Psoas muscle (tissue), 8 donors: ENCODE measurements around the gene BAIAP2. TPM values are rescaled to one million over a fixed set of nuclear protein-coding genes. Genes with fewer than 3 reads are reported as not detected.

Experiments
- ATAC-seq, 4 donors: fragments of 200-7000 bp; cut with Tn5 transposase; one replicate each; pipeline ENCODE4 v1.9.1; 2020; ENCODE audit warnings: moderate library complexity in 3 of 4, mild to moderate bottlenecking in 2 of 4
- DNase-seq, 2 donors: peaks; one replicate each; pipeline ENCODE4 v3.0.0-alpha.2; 2020
- H3K27ac ChIP-seq: fragments of 200-600 bp; one replicate; pipeline ENCODE4 v1.8.0; 2022
- H3K27me3 ChIP-seq, 3 donors: fragments of 200-600 bp in 1 of 3; one replicate each; pipeline versions ENCODE4 v1.6.1 to v1.8.0; 2013 to 2022; ENCODE audit warnings: low read length in 2 of 3, mild to moderate bottlenecking in 2 of 3, moderate library complexity in 1 of 3; ENCODE audit not compliant: insufficient read depth in 3 of 3
- H3K36me3 ChIP-seq, 2 donors: fragments of 200-600 bp in 1 of 2; one replicate each; pipeline versions ENCODE4 v1.6.1 to v1.8.0; 2013 to 2022; ENCODE audit warnings: low read depth in 1 of 2, mild to moderate bottlenecking in 1 of 2, moderate library complexity in 1 of 2; ENCODE audit not compliant: insufficient read depth in 1 of 2
- H3K4me1 ChIP-seq: fragments of 200-600 bp; one replicate; pipeline ENCODE4 v1.8.0; 2022
- H3K4me3 ChIP-seq: fragments of 200-600 bp; one replicate; pipeline ENCODE4 v1.8.0; 2022; ENCODE audit warnings: mild to moderate bottlenecking
- H3K9me3 ChIP-seq: fragments of 200-600 bp; one replicate; pipeline ENCODE4 v1.8.0; 2022
- CTCF ChIP-seq: fragments of 200-600 bp; IDR thresholded peaks from one replicate; pipeline ENCODE4 v1.8.0; 2022; ENCODE audit warnings: antibody characterized with exemption
- WGBS, 3 donors: extraction: QIAGEN DNeasy Blood & Tissue Kit; methylation state at CpG; one replicate each; pipeline versions ENCODE4 v1.1.6 to v1.1.7; 2013; 5-methylcytosine and 5-hydroxymethylcytosine counted together
- intact Hi-C, 2 donors: fragments of 100-400 bp; cut with DNase I; formaldehyde crosslinking; loops; one replicate each; pipeline versions ENCODE4 v1.11.0 to v1.14.2; 2022
- polyA plus RNA-seq, 3 donors: library from polyadenylated mRNA; stranded (reverse); fragments of 200-250 nt; gene quantifications; one replicate each; pipeline ENCODE4 v1.2.3, GENCODE V29; 2013
- total RNA-seq, 4 donors: library from RNA; stranded (reverse); fragmentation: NEBNext Ultra II Directional in 2 of 4; extraction: Animal tissue kit (Norgen Biotek cat#: 25700) in 2 of 4; gene quantifications; one replicate each; pipeline versions ENCODE4 v1.2.1 to v1.2.4, GENCODE V29; 2021 to 2023
- donor health status: healthy with polysubstance abuse.
- donor health status: DM: no; HTN: no; CAD: no; lungs with moderate emphysema.
- donor health status: Bipolar disorder and iron deficiency.
- donor health status: healthy.
- donor health status: DM: yes; HTN: yes; CAD: no.
- donor health status: DM: no; HTN: no; CAD: no.
- donor health status: DM: no; HTN: no; CAD: no.
- donor health status: DM: yes; HTN: yes; CAD: no.

The BAIAP2 gene
- total and polyA plus RNA-seq, 7 donors = 3.9 to 28.9 (median 8.6) TPM

DNA sequence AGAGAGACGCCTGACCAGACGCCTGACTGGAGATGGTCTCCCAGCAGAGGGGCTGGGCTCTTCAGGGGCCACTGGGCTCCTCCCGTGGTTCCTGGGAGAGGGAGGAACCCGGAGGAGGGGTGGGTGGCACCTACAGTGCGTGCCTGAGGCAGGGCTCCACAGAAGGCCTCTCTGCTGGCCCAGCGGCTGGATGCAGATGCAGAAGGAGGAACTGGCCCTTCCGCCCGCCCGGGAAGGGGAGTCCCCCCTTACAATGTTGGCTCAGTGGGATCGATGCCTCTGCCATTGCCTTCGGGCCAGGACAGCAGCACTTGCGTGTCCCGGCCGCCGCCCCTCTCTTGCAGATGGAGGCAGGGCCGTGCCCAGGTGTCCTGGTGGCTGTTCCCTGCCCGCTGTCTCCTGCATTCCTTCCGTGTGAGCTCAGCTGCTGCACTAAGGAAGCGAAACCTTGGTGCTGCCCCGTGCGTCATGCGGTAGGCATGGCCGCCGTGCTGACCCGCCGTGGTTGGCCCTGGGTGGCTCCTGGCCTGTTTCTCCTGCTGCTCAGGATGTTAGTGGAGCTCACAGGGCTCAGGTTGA lies 15.1 kb downstream of the BAIAP2 start:
- DNase-seq (peak; percentile 48 to 74), ATAC-seq (peak; percentile 73 to 80 (median 76))
- no peaks in the 10 kb centered on the region for H3K36me3 ChIP-seq
- H3K9me3 ChIP-seq = no peaks in the 10 kb centered on the region
- H3K27ac ChIP-seq = peak overlapping the region; percentile 25
- 68 to 77% (median 71%) methylated on average over 20 to 26 of the region's 26 CpGs for WGBS, 3 donors
- TF ChIP-seq CTCF = no peak
- no peaks in the 10 kb centered on the region for H3K27me3 ChIP-seq
- peaks cover 10% of the 10 kb centered on the region for H3K4me1 ChIP-seq
- intact Hi-C loops = no loop called here
- H3K4me3 ChIP-seq = peak overlapping the region; percentile 1

- intact Hi-C loops = no loop called here
- peaks cover 1% of the 10 kb centered on the region for H3K4me1 ChIP-seq
Measured at GRCh38 chr17:81050645-81051625, 16.0 kb downstream of the BAIAP2 start.

DNA sequence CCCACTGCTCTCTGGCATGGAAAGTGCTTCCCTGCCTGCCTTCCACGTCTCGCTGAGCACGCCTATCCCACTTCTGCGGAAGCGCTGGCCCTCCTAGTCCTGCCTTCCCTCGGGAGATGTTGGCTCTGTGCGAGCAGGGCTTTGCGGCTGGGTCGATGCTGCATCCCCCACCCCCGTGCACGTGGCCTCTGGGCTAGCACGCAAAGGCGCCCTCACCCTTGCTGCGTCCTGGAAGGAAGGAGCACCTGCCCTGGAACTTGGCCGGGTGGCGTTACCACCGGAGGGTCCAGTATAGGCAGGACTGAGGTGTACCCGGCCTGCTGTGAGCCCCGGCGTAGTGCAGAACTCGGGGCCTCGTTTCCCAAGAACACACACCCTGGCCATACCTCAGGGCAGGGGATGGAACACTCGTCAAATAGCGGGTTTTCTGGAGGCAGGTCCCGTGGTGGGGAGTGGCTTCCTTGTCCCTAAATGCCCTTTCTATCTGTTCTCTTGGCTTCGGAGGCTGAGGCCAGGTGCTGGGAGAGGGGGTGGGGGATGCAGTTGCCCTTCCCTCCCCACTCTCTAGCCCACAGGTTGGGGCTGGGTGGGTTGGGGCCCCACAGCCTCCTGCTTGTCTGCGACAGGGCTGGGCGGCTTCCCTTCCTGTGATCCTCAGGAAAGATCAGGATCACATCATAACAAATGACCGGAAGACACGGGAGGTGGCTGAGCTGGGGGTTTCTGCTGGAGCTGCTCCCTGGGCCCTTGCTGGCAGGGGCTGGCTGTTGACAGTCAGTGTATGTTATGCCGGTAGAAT lies 17.4 kb downstream of the BAIAP2 start:
- Histone ChIP-seq H3K36me3 (no peaks in the 10 kb centered on the region), H3K4me1 (peaks cover 6% of the 10 kb centered on the region), H3K27me3 (no peaks in the 10 kb centered on the region), H3K9me3 (no peaks in the 10 kb centered on the region), H3K27ac (peak overlapping the region; percentile 39), H3K4me3 (no peak overlapping the region)
- DNase-seq = peak in 1 of 2 donors; percentile 51
- TF ChIP-seq CTCF = no peak
- WGBS, 3 donors = 56 to 67% (median 62%) methylated on average over 29 to 31 of the region's 31 CpGs
- intact Hi-C loops = no loop called here
- ATAC-seq = no peak

More at GRCh38 chr17:81050645-81051625, 16.0 kb downstream of the BAIAP2 start:
- Histone ChIP-seq H3K36me3 (no peaks in the 10 kb centered on the region), H3K4me3 (no peak overlapping the region), H3K27ac (peak overlapping the region; percentile 25), H3K27me3 (no peaks in the 10 kb centered on the region), H3K9me3 (no peaks in the 10 kb centered on the region)
- ATAC-seq (no peak), DNase-seq (no peak)
- 85 to 92% (median 90%) methylated on average over 32 of the region's 32 CpGs for WGBS, 3 donors
- no peak for TF ChIP-seq CTCF

DNA sequence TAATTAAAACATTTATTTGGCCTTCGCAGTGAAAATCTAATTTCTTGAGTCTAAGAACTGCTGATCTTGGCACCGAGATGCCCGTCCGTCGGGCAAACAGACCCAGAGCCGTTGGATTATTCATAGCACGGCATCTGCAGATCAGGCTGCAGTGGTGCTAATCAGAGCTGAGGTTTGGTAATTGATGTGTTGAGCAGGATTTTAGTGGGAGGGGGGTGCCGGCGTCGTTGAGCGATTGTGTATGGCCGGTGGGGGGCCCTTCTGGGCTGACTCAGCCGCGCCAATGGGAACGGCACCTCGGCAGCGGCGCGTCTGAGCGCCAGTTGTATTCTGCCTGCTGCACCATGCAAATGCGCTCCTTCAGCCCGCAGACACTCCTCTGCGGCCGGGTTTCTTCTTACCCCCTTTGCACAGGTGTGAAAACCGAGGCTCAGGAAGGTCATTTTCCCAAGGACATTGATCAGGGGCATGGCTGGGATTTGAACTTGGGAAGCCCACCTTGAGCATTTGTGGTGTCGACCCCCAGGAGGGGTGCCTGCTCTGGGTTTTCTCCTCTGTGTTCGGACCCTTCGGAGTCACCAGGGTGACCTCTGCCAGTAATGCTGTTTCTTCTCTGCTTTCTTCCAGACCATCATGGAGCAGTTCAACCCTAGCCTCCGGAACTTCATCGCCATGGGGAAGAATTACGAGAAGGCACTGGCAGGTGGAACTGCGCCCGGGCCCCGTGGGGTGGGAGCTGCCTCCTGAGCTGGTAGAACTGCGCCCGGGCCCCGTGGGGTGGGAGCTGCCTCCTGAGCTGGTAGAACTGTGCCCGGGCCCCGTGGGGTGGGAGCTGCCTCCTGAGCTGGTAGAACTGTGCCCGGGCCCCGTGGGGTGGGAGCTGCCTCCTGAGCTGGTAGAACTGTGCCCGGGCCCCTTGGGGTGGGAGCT lies 18.4 kb downstream of the BAIAP2 start:
- Histone ChIP-seq H3K36me3 (no peaks in the 10 kb centered on the region), H3K27ac (no peak overlapping the region), H3K27me3 (no peaks in the 10 kb centered on the region), H3K9me3 (no peaks in the 10 kb centered on the region), H3K4me3 (no peak overlapping the region), H3K4me1 (peaks cover 9% of the 10 kb centered on the region)
- intact Hi-C loops = no loop called here
- WGBS, 3 donors = 68 to 76% (median 70%) methylated on average over 34 to 39 of the region's 42 CpGs
- TF ChIP-seq CTCF = no peak
- DNase-seq = no peak
- ATAC-seq = no peak
